RWPE2 (cell line): ENCODE data around the gene SMAP2.

Source experiments
- ATAC-seq: fragments of 200-7000 bp; cut with Tn5 transposase; 3 replicates; pipeline ENCODE4 v1.9.1; 2021; ENCODE audit warnings: low read depth
- DNase-seq: peaks from one replicate; pipeline ENCODE4 v3.0.0-alpha.2; 2020; ENCODE audit warnings: low spot score
- H3K27ac ChIP-seq: fragments of 450-650 bp; 2 replicates; pipeline ENCODE4 v1.5.1; 2017; ENCODE audit warnings: mild to moderate bottlenecking; ENCODE audit not compliant: poor library complexity, severe bottlenecking
- H3K27me3 ChIP-seq: fragments of 250-450 bp; sonication (Bioruptor Pico); 2 replicates; pipeline ENCODE4 v1.5.1; 2021; ENCODE audit warnings: mild to moderate bottlenecking, moderate library complexity; ENCODE audit not compliant: insufficient read depth, poor library complexity, severe bottlenecking
- H3K36me3 ChIP-seq: fragments of 250-450 bp; sonication (Bioruptor Pico); 2 replicates; pipeline ENCODE4 v1.5.1; 2020; ENCODE audit warnings: low read depth, mild to moderate bottlenecking, moderate library complexity
- H3K4me1 ChIP-seq: fragments of 250-450 bp; sonication (Bioruptor Pico); 2 replicates; pipeline ENCODE4 v1.5.1; 2021; ENCODE audit warnings: mild to moderate bottlenecking, moderate library complexity; ENCODE audit not compliant: insufficient read depth, poor library complexity, severe bottlenecking
- H3K4me3 ChIP-seq: fragments of 250-450 bp; sonication (Bioruptor Pico); 2 replicates; pipeline ENCODE4 v1.5.1; 2021; ENCODE audit warnings: mild to moderate bottlenecking, moderate library complexity; ENCODE audit not compliant: severe bottlenecking
- H3K9me3 ChIP-seq: fragments of 250-450 bp; sonication (Bioruptor Pico); 2 replicates; pipeline ENCODE4 v1.5.1; 2021; ENCODE audit warnings: mild to moderate bottlenecking, moderate library complexity; ENCODE audit not compliant: severe bottlenecking
- TF ChIP-seq, protein P1 (sequence below): fragments of 450-650 bp; IDR thresholded peaks from one replicate; pipeline ENCODE4 v1.5.1; 2017; ENCODE audit warnings: mild to moderate bottlenecking, moderate library complexity; ENCODE audit not compliant: poor library complexity, severe bottlenecking

Gene SMAP2

DNA sequence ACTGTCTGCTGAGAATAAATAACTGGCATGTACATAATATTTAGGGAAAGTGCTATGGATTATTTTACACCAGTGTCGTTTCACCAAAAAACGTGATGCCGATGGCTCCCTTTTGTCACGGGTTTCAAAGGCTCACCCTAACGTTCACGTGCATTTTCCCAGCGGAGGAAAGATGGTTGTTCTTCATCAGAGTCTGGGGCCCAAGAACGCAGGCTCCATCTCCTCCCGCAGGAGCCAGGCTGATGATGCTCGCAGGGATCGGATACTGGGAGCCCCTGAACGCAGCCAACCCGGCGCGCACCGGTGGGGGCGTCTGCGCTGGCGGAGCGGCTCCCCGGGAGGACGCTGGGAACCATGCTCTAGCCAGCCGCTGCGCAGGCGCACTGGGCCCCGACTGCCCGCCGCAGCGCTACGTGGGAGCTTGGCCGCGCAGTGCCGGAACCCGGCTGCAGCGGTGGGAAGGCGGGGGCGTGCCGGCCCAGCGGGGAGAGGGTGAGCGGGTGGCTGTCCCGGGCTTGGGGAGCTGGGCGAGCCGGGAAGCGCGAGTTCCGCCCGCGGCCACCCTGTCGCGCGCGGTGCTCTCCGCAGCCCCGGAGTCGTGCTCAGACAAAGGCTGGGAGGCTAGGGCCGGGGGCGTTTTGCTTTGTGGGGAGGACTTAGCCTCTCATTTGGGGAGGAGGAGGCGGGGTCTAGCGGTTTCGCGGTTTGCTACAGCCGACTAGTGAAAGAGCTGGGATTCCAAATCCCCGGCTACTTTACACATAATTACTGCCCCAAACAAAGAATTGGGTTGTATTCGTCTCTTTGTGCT lies 76.4 kb downstream of the SMAP2 start, which contains the start of gene ZFP69B:
Gene ZFP69B, plus strand, starts transcription at position 793 of the 811 bp plus-strand sequence. CDS start 486 bp downstream, outside the sequence.
- TF ChIP-seq, protein P1, sequence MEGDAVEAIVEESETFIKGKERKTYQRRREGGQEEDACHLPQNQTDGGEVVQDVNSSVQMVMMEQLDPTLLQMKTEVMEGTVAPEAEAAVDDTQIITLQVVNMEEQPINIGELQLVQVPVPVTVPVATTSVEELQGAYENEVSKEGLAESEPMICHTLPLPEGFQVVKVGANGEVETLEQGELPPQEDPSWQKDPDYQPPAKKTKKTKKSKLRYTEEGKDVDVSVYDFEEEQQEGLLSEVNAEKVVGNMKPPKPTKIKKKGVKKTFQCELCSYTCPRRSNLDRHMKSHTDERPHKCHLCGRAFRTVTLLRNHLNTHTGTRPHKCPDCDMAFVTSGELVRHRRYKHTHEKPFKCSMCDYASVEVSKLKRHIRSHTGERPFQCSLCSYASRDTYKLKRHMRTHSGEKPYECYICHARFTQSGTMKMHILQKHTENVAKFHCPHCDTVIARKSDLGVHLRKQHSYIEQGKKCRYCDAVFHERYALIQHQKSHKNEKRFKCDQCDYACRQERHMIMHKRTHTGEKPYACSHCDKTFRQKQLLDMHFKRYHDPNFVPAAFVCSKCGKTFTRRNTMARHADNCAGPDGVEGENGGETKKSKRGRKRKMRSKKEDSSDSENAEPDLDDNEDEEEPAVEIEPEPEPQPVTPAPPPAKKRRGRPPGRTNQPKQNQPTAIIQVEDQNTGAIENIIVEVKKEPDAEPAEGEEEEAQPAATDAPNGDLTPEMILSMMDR, result no peak
- Histone ChIP-seq H3K27me3 (no peaks in the 10 kb centered on the region), H3K4me3 (peak within 1 kb of the TSS; percentile 43), H3K4me1 (peaks cover 3% of the 10 kb centered on the region), H3K36me3 (peaks cover 10% of the 10 kb centered on the region; the same call in 1 of the 2 replicates), H3K27ac (peak within 1 kb of the TSS; percentile 75), H3K9me3 (peaks cover 12% of the 10 kb centered on the region)
- peak; percentile 95 for ATAC-seq
- peak; percentile 81 for DNase-seq

DNA sequence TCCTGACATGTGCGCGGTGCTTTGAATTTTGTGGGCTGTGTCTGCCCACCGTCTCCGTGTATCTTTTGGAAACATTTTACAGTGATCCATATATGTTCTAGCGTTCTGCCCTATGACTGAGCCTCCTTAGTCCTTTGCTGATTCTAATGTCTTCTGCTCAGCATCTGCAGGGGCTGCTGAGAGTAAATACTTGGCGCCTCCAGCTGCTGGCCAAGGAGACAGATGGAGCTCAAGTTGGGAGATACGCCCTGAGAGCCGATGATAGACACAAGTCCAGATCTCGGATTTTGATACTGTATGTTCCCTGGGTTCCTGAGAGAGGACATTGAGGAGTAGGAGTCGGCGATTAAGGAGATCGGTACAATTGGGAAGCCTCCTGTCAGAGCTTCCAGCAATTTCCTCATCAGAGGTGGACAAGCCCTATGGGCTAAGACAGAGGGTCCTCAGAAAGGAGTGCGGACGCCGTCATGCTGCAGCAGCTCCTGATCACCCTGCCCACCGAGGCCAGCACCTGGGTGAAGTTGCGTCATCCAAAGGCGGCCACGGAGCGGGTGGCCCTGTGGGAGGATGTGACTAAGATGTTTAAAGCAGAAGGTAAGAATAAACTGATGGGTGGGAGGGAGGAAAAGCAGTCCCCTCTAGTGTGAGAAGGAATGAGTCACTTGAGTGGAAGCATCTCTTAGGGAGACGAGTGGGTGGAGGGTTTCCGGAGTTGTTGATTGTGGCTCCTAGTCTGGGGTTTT lies 77.1 kb downstream of the SMAP2 start:
- Histone ChIP-seq H3K36me3 (peaks cover 12% of the 10 kb centered on the region), H3K4me3 (peak overlapping the region; percentile 43), H3K27ac (peak overlapping the region; percentile 75), H3K4me1 (peaks cover 3% of the 10 kb centered on the region), H3K9me3 (peaks cover 12% of the 10 kb centered on the region), H3K27me3 (no peaks in the 10 kb centered on the region)
- peak; percentile 49 for ATAC-seq
- DNase-seq, result no peak
- TF ChIP-seq, protein P1, result no peak

DNA sequence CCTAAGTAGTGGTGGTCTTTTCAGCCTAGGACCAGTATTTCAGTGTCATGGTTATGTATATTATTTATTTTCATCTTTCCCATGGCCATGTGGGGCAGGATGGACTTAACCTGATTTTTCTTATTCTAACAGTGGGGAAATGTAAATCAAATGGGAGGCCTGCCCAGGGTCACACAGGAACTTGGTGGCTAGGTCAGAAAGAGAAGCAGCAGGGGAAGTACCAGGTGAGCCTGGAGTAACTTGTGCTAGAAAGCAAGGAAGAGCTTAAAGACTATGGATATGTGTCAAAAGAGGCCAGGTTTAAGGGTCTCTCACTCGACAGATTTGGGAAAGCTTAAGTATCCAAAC lies 77.7 kb downstream of the SMAP2 start:
- peak overlapping the region; percentile 43 for H3K4me3 ChIP-seq
- H3K27ac ChIP-seq, result peak overlapping the region; percentile 75
- H3K4me1 ChIP-seq, result peaks cover 3% of the 10 kb centered on the region
- ATAC-seq (no peak), DNase-seq (no peak)
- peaks cover 12% of the 10 kb centered on the region for H3K36me3 ChIP-seq
- peaks cover 12% of the 10 kb centered on the region for H3K9me3 ChIP-seq
- TF ChIP-seq, protein P1, result no peak
- H3K27me3 ChIP-seq, result no peaks in the 10 kb centered on the region

DNA sequence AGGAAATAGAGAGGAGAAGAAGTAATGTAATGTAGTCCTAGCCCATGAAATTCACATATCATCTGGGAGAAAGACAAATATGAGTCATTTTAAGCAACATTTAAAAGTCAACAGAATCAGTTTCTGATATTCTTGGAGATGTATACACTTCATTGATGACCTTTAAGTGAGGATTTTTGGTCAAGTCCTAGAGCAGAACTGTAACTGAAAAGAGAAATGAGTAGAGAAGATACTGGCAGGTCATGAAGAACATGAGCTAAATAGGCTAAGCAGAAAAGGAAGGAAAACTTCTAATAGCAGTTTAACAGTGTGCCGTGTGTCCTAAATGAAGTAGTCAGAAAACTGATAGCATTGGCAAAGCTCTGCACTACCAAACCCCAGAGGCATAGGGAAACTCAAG lies 81.3 kb downstream of the SMAP2 start:
- Histone ChIP-seq H3K27me3 (no peaks in the 10 kb centered on the region), H3K9me3 (peaks cover 18% of the 10 kb centered on the region), H3K36me3 (peaks cover 33% of the 10 kb centered on the region), H3K4me3 (no peak overlapping the region), H3K4me1 (peaks cover 3% of the 10 kb centered on the region), H3K27ac (no peak overlapping the region)
- DNase-seq (no peak), ATAC-seq (no peak)
- TF ChIP-seq, protein P1, result no peak
